GM19099 (cell line): ENCODE data around the gene DHRS12.

ENCODE experiments used
- POLR2A ChIP-seq: IDR thresholded peaks from 3 replicates; pipeline ENCODE4 v1.6.1; 2011; ENCODE audit warnings: low read depth; ENCODE audit not compliant: insufficient read length; ENCODE audit errors: extremely low read depth

Gene DHRS12

DNA sequence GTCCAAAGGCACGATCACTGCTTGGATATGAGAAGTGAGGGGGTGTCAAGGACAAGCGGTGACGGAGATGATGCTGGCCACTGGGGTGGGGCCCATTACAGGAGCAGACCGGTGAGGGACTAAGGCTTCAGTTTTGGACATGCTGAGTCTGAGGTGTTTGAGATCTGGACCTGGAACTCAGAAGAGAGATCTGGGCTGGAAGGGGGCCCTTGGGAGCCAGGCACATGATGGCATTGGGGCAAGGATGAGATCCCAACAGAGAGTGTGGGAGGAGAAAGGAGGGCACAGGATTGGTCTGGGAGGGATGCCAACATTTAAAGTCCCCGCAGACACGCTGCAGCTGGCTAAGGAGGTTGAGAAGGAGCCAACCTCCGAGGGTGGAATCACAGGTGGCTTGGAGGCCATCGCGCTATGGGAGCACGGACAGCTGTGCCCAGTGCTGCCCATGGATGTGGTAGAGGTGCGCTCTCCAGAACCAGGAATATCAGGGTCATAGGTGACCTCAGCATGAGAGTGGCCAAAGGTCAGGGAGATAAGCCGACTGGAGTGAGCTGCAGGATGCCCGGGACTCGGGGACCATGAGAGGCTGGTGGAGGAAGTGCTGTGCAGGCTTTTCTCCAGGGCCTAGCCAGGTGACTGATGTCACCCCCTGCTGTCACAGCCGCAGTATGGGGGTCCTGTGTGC is 21.8 kb downstream of the DHRS12 start:
- TF ChIP-seq POLR2A: no peak

DNA sequence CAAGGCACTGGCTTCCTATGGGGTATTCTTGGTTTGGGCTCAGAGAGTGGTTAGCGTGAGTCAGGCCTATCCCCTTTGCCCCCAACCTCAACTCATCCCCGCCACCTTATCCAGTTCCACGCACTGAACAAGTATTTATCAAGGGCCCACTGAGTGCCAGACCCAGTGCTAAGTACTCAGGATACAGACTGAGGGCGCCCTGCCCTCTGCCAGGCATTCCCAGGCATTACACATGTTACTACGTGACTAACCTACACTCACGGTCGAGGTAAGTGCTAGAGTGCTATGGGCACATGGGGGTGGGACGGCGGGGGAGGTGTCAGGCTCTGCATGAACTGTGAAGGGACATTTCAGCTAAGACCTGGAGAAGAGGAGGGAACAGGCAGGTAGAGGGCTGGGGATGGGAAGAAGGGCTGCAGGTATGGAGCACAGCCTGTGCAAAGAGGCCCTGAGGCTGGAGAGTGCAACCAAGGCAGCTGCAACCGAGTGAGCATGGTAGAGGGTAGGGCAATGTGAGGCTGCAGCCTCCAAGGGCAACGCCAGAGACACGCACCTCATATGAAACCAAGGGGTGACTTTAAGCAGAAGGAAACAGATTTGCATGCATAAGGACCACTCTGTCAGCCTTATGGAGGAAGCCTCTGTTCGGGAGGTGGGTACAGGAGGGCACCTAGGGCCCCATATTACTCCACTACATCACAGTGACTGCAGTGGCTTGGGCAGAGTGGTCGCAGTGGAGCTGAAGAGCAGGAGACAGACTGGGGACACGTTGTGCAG is 22.5 kb downstream of the DHRS12 start:
- TF ChIP-seq POLR2A: no peak

GRCh38 chr13:51780099-51780498 is 23.9 kb downstream of the DHRS12 start:
- no peak for TF ChIP-seq POLR2A

GRCh38 chr13:51778392-51778791 is 25.6 kb downstream of the DHRS12 start:
- no peak for TF ChIP-seq POLR2A

- TF ChIP-seq POLR2A: no peak
Observed at GRCh38 chr13:51777921-51778320, 26.0 kb downstream of the DHRS12 start.

GRCh38 chr13:51776179-51776578 is 27.8 kb downstream of the DHRS12 start:
- no peak for TF ChIP-seq POLR2A

GRCh38 chr13:51773515-51773914 is 30.4 kb downstream of the DHRS12 start:
- TF ChIP-seq POLR2A: no peak

DNA sequence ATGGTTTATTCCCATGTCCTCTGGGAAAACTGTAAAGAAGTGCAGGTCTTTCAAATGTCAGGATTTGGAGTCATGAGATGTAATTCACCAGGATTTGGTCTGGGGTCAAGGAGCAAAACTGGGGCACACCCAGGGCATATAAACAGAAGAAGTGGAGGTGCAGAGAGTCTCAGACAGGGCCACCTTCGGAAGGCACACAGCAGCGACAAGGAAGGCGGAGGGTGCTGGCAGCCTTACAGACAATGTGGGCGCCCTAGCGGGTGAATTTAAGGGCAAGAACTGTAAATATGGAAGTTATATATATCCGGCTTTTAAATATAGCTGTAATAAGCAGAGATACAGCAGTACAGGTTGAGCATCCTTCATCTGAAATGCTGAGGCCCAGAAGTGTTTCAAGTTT is 31.2 kb downstream of the DHRS12 start:
- no peak for TF ChIP-seq POLR2A

GRCh38 chr13:51772105-51772455 is 31.9 kb downstream of the DHRS12 start:
- TF ChIP-seq POLR2A: no peak

- TF ChIP-seq POLR2A: no peak
Observed at GRCh38 chr13:51771418-51772104, 32.4 kb downstream of the DHRS12 start.

GRCh38 chr13:51770681-51771417 is 33.1 kb downstream of the DHRS12 start:
- no peak for TF ChIP-seq POLR2A

DNA sequence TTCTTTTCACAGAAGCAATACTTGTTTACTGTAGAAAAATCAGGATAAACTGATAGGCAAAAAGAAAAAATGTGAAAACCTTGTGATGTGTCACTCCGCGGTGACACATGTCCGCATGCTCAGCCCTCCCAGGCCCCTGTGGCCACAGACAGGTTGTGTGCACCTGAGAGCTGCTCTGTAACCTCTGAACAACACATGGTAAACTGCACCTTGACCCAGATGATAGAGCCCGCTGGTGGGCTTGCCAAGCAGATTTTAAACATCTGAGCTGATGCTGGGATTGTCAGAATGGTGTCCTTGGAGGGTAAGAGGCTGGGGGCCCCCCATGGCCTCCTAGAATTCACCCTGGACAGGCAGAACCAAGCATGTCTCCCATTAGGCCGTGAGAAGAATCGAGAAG is 33.8 kb downstream of the DHRS12 start:
- no peak for TF ChIP-seq POLR2A

DNA sequence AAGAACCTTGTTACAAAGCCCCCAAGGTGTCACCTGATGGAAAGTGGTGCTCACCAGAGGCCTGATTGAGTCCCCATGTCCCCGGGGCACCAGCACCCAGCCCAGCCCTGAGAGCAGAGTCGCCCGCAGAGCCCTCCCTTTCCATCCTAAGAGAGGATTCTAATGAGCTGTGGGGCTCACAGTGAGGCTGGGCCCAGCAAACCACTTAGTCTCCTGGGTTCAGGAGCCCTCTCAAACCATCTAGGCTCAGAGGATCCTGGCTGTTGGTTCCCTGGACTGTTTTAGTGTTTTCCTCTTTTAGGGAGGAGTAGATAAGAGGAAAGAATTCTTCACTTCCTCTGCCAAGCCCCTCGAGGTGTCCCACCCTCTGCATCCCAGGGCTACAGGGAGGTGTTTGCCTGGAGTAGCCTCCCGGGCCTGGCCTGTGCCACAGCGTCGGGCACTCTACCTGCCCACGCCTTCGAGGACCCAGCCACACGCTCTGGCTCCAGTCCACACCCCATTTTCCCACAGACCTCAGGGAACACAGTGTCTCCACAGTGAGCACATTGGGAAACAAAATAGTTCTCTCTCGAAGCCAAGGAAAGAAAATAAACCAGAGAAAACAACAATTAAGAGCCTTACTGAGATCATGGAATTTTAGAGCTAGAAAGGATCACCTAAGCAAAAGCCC is 34.4 kb downstream of the DHRS12 start:
- no peak for TF ChIP-seq POLR2A

DNA sequence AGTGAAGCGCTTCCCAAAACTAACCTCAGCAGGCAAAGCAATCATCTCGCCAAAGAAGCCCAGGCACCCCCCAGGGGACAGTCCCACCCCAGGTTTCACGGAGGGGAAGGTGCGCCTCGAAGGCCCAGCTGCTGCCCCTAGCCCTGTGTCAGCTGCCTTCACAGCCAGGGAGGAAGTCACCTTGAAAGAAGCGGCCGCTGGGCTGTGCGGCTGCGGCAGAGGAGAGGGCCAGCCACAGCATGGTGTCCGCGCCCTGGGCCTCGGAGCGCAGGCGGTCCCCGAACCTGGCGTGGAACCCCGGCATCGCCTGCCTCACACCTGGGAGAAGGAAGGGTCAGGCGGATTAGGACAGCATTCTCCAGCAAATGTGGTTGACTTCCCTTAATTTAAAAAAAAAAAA is 35.0 kb downstream of the DHRS12 start:
- TF ChIP-seq POLR2A: no peak
